Trophoblast cell (in vitro differentiated cells and primary cell): ENCODE data around the gene EPHB1.

Experiments used
- DNase-seq, 2 donors: peaks; one replicate each; pipeline ENCODE4 v3.0.0-alpha.2; 2016
- H2AFZ ChIP-seq: 2 replicates; pipeline ENCODE4 v1.6.1; 2013; ENCODE audit warnings: low read length, moderate library complexity, mild to moderate bottlenecking; ENCODE audit not compliant: insufficient read depth, poor library complexity
- H2AK5ac ChIP-seq: 2 replicates; pipeline ENCODE4 v1.6.1; 2013; ENCODE audit warnings: mild to moderate bottlenecking, low read length
- H2BK120ac ChIP-seq: 2 replicates; pipeline ENCODE4 v1.6.1; 2013; ENCODE audit warnings: low read length, mild to moderate bottlenecking, moderate library complexity; ENCODE audit not compliant: insufficient read depth, poor library complexity
- H2BK12ac ChIP-seq: 2 replicates; pipeline ENCODE4 v1.6.1; 2013; ENCODE audit warnings: mild to moderate bottlenecking, low read length, moderate library complexity
- H2BK5ac ChIP-seq: 2 replicates; pipeline ENCODE4 v1.6.1; 2013; ENCODE audit warnings: low read length, low read depth, moderate library complexity, mild to moderate bottlenecking; ENCODE audit not compliant: poor library complexity
- H3K14ac ChIP-seq: 2 replicates; pipeline ENCODE4 v1.6.1; 2013; ENCODE audit warnings: mild to moderate bottlenecking, low read length
- H3K18ac ChIP-seq: 2 replicates; pipeline ENCODE4 v1.6.1; 2013; ENCODE audit warnings: mild to moderate bottlenecking, low read length
- H3K23ac ChIP-seq: 2 replicates; pipeline ENCODE4 v1.6.1; 2013; ENCODE audit warnings: low read length
- H3K27ac ChIP-seq: 2 replicates; pipeline ENCODE4 v1.5.1; 2013; ENCODE audit warnings: low read depth, mild to moderate bottlenecking, inconsistent platforms, low read length, moderate library complexity
- H3K27me3 ChIP-seq: 2 replicates; pipeline ENCODE4 v1.6.1; 2013; ENCODE audit warnings: inconsistent platforms, mild to moderate bottlenecking, low read length, moderate library complexity; ENCODE audit not compliant: insufficient read depth
- H3K36me3 ChIP-seq, 2 experiments: 1 replicate in 1 of 2; 2 replicates in 1 of 2; pipeline ENCODE4 v1.6.1; 2013; ENCODE audit warnings: low read length in 2 of 2, mild to moderate bottlenecking in 2 of 2, moderate library complexity in 1 of 2; ENCODE audit not compliant: insufficient read depth in 2 of 2, control insufficient read depth in 1 of 2
- H3K4ac ChIP-seq: 2 replicates; pipeline ENCODE4 v1.6.1; 2013; ENCODE audit warnings: low read depth, mild to moderate bottlenecking, low read length, moderate library complexity
- H3K4me1 ChIP-seq, 2 experiments: 1 replicate in 1 of 2; 2 replicates in 1 of 2; pipeline ENCODE4 v1.6.1; 2013; ENCODE audit warnings: low read length in 2 of 2, mild to moderate bottlenecking in 2 of 2, moderate library complexity in 1 of 2; ENCODE audit not compliant: insufficient read depth in 2 of 2, control insufficient read depth in 1 of 2
- H3K4me2 ChIP-seq: 2 replicates; pipeline ENCODE4 v1.6.1; 2013; ENCODE audit warnings: inconsistent platforms, mild to moderate bottlenecking, low read length, moderate library complexity
- H3K4me3 ChIP-seq: 2 replicates; pipeline ENCODE4 v1.5.1; 2013; ENCODE audit warnings: mild to moderate bottlenecking, low read depth, low read length, inconsistent platforms
- H3K79me1 ChIP-seq: one replicate; pipeline ENCODE4 v1.6.1; 2013; ENCODE audit warnings: low read length
- H3K79me2 ChIP-seq: 2 replicates; pipeline ENCODE4 v1.6.1; 2013; ENCODE audit warnings: low read length, mild to moderate bottlenecking; ENCODE audit not compliant: control insufficient read depth, insufficient read depth, poor library complexity
- H3K9ac ChIP-seq: 2 replicates; pipeline ENCODE4 v1.6.1; 2013; ENCODE audit warnings: mild to moderate bottlenecking, low read length
- H3K9me3 ChIP-seq: 2 replicates; pipeline ENCODE4 v1.6.1; 2013; ENCODE audit warnings: low read depth, mild to moderate bottlenecking, control low read depth, inconsistent platforms, low read length; ENCODE audit not compliant: insufficient read depth
- H4K12ac ChIP-seq: 2 replicates; pipeline ENCODE4 v1.6.1; 2013; ENCODE audit warnings: low read depth, mild to moderate bottlenecking, low read length, moderate library complexity
- H4K8ac ChIP-seq: 2 replicates; pipeline ENCODE4 v1.6.1; 2013; ENCODE audit warnings: low read depth, mild to moderate bottlenecking, low read length, moderate library complexity
- H4K91ac ChIP-seq: one replicate; pipeline ENCODE4 v1.6.1; 2013; ENCODE audit warnings: low read depth, mild to moderate bottlenecking, low read length, moderate library complexity
- WGBS: extraction: QIAGEN DNeasy Blood & Tissue Kit; methylation state at CpG from one replicate; pipeline ENCODE4 v1.1.7; 2013; ENCODE audit warnings: missing lambda C conversion rate; ENCODE audit not compliant: insufficient read length, insufficient coverage; ENCODE audit errors: extremely low coverage; 5-methylcytosine and 5-hydroxymethylcytosine counted together

EPHB1 gene

GRCh38 chr3:134949150-134949549 is 154.1 kb downstream of the EPHB1 start:
- Histone ChIP-seq H2BK120ac (no peak overlapping the region), H3K4me2 (no peak overlapping the region), H3K4me1 (no peaks in the 10 kb centered on the region), H2AK5ac (no peak overlapping the region), H3K14ac (no peak overlapping the region), H3K18ac (no peak overlapping the region), H4K12ac (no peak overlapping the region), H3K9ac (no peak overlapping the region), H2BK12ac (no peak overlapping the region), H4K8ac (no peak overlapping the region), H2AFZ (no peak overlapping the region), H3K79me1 (no peaks in the 10 kb centered on the region), H3K4ac (no peak overlapping the region), H3K27ac (no peak overlapping the region), H3K36me3 (no peaks in the 10 kb centered on the region), H3K23ac (no peak overlapping the region), H3K27me3 (no peaks in the 10 kb centered on the region), H3K4me3 (no peak overlapping the region), H3K9me3 (peaks cover 2% of the 10 kb centered on the region), H4K91ac (no peak overlapping the region), H3K79me2 (no peaks in the 10 kb centered on the region), H2BK5ac (no peak overlapping the region)
- WGBS = no CpG with 5 or more reads among the region's 2 CpGs
- DNase-seq = no peak

- Histone ChIP-seq H3K27ac (no peak overlapping the region), H4K91ac (no peak overlapping the region), H2BK12ac (no peak overlapping the region), H3K79me2 (no peaks in the 10 kb centered on the region), H3K4me3 (no peak overlapping the region), H4K8ac (no peak overlapping the region), H2BK5ac (no peak overlapping the region), H3K9ac (no peak overlapping the region), H3K4ac (no peak overlapping the region), H2AFZ (no peak overlapping the region), H3K9me3 (peaks cover 2% of the 10 kb centered on the region), H2AK5ac (no peak overlapping the region), H3K4me2 (no peak overlapping the region), H3K14ac (no peak overlapping the region), H4K12ac (no peak overlapping the region), H3K79me1 (no peaks in the 10 kb centered on the region), H3K4me1 (no peaks in the 10 kb centered on the region), H3K27me3 (no peaks in the 10 kb centered on the region), H3K18ac (no peak overlapping the region), H2BK120ac (no peak overlapping the region), H3K23ac (no peak overlapping the region), H3K36me3 (no peaks in the 10 kb centered on the region)
- DNase-seq = no peak
- no CpG with 5 or more reads among the region's 1 CpG for WGBS
Observed at GRCh38 chr3:134952371-134952770, 157.3 kb downstream of the EPHB1 start.

GRCh38 chr3:134955874-134956273 is 160.8 kb downstream of the EPHB1 start:
- H2AFZ ChIP-seq = no peak overlapping the region
- H2AK5ac ChIP-seq = no peak overlapping the region
- no peak overlapping the region for H2BK120ac ChIP-seq
- no peak overlapping the region for H3K9ac ChIP-seq
- no peak overlapping the region for H4K91ac ChIP-seq
- H3K4me3 ChIP-seq = no peak overlapping the region
- no peak overlapping the region for H4K12ac ChIP-seq
- no peak overlapping the region for H3K4me2 ChIP-seq
- no peak for DNase-seq
- H3K18ac ChIP-seq = no peak overlapping the region
- peaks cover 4% of the 10 kb centered on the region for H3K9me3 ChIP-seq
- no peak overlapping the region for H2BK12ac ChIP-seq
- no peak overlapping the region for H4K8ac ChIP-seq
- H3K27ac ChIP-seq = no peak overlapping the region
- WGBS = no CpG with 5 or more reads among the region's 2 CpGs
- no peak overlapping the region for H3K14ac ChIP-seq
- H2BK5ac ChIP-seq = no peak overlapping the region
- H3K4ac ChIP-seq = no peak overlapping the region
- H3K23ac ChIP-seq = no peak overlapping the region
- H3K27me3 ChIP-seq = no peaks in the 10 kb centered on the region
- H3K4me1 ChIP-seq = no peaks in the 10 kb centered on the region
- no peaks in the 10 kb centered on the region for H3K36me3 ChIP-seq
- H3K79me2 ChIP-seq = no peaks in the 10 kb centered on the region
- no peaks in the 10 kb centered on the region for H3K79me1 ChIP-seq

GRCh38 chr3:134956395-134956794 is 161.3 kb downstream of the EPHB1 start:
- no peak overlapping the region for H3K4me2 ChIP-seq
- no peak overlapping the region for H3K18ac ChIP-seq
- no peak overlapping the region for H2BK120ac ChIP-seq
- no peak for DNase-seq
- no peaks in the 10 kb centered on the region for H3K79me1 ChIP-seq
- H4K12ac ChIP-seq = no peak overlapping the region
- no CpG with 5 or more reads among the region's 2 CpGs for WGBS
- H2BK5ac ChIP-seq = no peak overlapping the region
- no peaks in the 10 kb centered on the region for H3K79me2 ChIP-seq
- no peak overlapping the region for H4K8ac ChIP-seq
- peaks cover 4% of the 10 kb centered on the region for H3K9me3 ChIP-seq
- no peak overlapping the region for H3K4me3 ChIP-seq
- H3K14ac ChIP-seq = no peak overlapping the region
- H2AK5ac ChIP-seq = no peak overlapping the region
- no peak overlapping the region for H2BK12ac ChIP-seq
- H3K27me3 ChIP-seq = no peaks in the 10 kb centered on the region
- H3K23ac ChIP-seq = peak overlapping the region; percentile 91
- no peak overlapping the region for H3K9ac ChIP-seq
- H2AFZ ChIP-seq = no peak overlapping the region
- no peak overlapping the region for H3K4ac ChIP-seq
- H3K4me1 ChIP-seq = no peaks in the 10 kb centered on the region
- no peak overlapping the region for H3K27ac ChIP-seq
- H3K36me3 ChIP-seq = no peaks in the 10 kb centered on the region
- H4K91ac ChIP-seq = no peak overlapping the region
